PC-3 (cell line): ENCODE measurements around the gene SHISAL2A.

Experiments used
- EZH2 ChIP-seq: fragments of 300-600 bp; sonication (generic); IDR thresholded peaks from one replicate; pipeline ENCODE4 v1.6.1; 2017; ENCODE audit warnings: antibody characterized with exemption, mild to moderate bottlenecking, low read length; ENCODE audit not compliant: unreplicated experiment
- EZH2phosphoT487 ChIP-seq: fragments of 300-600 bp; sonication (generic); IDR thresholded peaks from 2 replicates; pipeline ENCODE4 v1.6.1; 2018; ENCODE audit warnings: mild to moderate bottlenecking, antibody characterized with exemption, low read length, borderline replicate concordance
- TF ChIP-seq, protein P1 (sequence below): fragments of 300-600 bp; sonication (generic); conservative IDR thresholded peaks from 2 replicates; pipeline ENCODE4 v1.5.1; 2017; ENCODE audit warnings: antibody characterized with exemption, low read depth, mild to moderate bottlenecking, low read length

DNA sequence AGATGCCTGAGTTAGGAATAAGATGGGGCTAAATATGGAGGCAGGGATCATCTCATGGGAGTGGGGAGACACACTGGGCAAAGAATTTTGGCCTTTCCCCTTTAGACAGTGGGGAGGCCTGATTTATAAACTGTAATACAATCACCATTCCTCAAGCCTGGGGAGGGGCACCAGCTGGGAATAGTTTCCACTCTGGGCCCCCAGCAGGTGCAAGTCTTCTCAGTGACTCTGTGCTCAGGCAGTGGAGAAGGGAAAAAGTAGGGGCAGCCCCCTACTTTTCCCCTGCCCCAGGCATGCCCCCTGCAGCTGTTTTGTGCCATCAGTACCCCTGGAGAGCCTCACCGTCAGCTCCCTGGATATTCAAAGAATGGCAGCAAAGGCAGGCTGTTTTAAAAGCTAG lies 46.1 kb downstream of the SHISAL2A start:
- TF ChIP-seq, protein P1, sequence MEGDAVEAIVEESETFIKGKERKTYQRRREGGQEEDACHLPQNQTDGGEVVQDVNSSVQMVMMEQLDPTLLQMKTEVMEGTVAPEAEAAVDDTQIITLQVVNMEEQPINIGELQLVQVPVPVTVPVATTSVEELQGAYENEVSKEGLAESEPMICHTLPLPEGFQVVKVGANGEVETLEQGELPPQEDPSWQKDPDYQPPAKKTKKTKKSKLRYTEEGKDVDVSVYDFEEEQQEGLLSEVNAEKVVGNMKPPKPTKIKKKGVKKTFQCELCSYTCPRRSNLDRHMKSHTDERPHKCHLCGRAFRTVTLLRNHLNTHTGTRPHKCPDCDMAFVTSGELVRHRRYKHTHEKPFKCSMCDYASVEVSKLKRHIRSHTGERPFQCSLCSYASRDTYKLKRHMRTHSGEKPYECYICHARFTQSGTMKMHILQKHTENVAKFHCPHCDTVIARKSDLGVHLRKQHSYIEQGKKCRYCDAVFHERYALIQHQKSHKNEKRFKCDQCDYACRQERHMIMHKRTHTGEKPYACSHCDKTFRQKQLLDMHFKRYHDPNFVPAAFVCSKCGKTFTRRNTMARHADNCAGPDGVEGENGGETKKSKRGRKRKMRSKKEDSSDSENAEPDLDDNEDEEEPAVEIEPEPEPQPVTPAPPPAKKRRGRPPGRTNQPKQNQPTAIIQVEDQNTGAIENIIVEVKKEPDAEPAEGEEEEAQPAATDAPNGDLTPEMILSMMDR, result no peak
- TF ChIP-seq EZH2phosphoT487, result no peak
- TF ChIP-seq EZH2, result no peak
